Measurements from ENCODE around the gene APP.

APP gene

GRCh38 chr21:26005464-26005863 lies 165.1 kb downstream of the APP start:
- TF ChIP-seq POLR2A (IDR thresholded peaks at IDR 0.05; ENCODE audit: low read depth, low read length) (no peak), TAF1 (IDR thresholded peaks at IDR 0.05; ENCODE audit: borderline replicate concordance, low read depth, low read length) (no peak), POLR2AphosphoS5 (IDR thresholded peaks at IDR 0.05; ENCODE audit: low read depth, low read length) (no peak)
- FAIRE-seq (no peak), DNase-seq (ENCODE audit: insufficient read length) (no peak)

- DNase-seq (ENCODE audit: insufficient read length) (no peak), FAIRE-seq (no peak)
- no peak for TF ChIP-seq POLR2AphosphoS5 (IDR thresholded peaks at IDR 0.05; ENCODE audit: low read depth, low read length)
- TF ChIP-seq POLR2A (IDR thresholded peaks at IDR 0.05; ENCODE audit: low read depth, low read length): no peak
- no peak for TF ChIP-seq TAF1 (IDR thresholded peaks at IDR 0.05; ENCODE audit: borderline replicate concordance, low read depth, low read length)
Observed at GRCh38 chr21:26003404-26003803, 167.2 kb downstream of the APP start.

- TF ChIP-seq POLR2AphosphoS5 (IDR thresholded peaks at IDR 0.05; ENCODE audit: low read depth, low read length) (no peak), TAF1 (IDR thresholded peaks at IDR 0.05; ENCODE audit: borderline replicate concordance, low read depth, low read length) (no peak), POLR2A (IDR thresholded peaks at IDR 0.05; ENCODE audit: low read depth, low read length) (no peak)
- FAIRE-seq (no peak), DNase-seq (ENCODE audit: insufficient read length) (no peak)
Observed at GRCh38 chr21:26001356-26001755, 169.2 kb downstream of the APP start.

- FAIRE-seq: no peak
- no peak for TF ChIP-seq POLR2AphosphoS5 (IDR thresholded peaks at IDR 0.05; ENCODE audit: low read depth, low read length)
- no peak for TF ChIP-seq TAF1 (IDR thresholded peaks at IDR 0.05; ENCODE audit: borderline replicate concordance, low read depth, low read length)
- TF ChIP-seq POLR2A (IDR thresholded peaks at IDR 0.05; ENCODE audit: low read depth, low read length): no peak
Observed at GRCh38 chr21:25999921-26000582, 170.5 kb downstream of the APP start.

GRCh38 chr21:25997788-25998611 lies 172.6 kb downstream of the APP start:
- FAIRE-seq: no peak
- no peak for TF ChIP-seq POLR2AphosphoS5 (IDR thresholded peaks at IDR 0.05; ENCODE audit: low read depth, low read length)
- TF ChIP-seq TAF1 (IDR thresholded peaks at IDR 0.05; ENCODE audit: borderline replicate concordance, low read depth, low read length): no peak
- TF ChIP-seq POLR2A (IDR thresholded peaks at IDR 0.05; ENCODE audit: low read depth, low read length): no peak
- no peak for DNase-seq (ENCODE audit: insufficient read length)

More at GRCh38 chr21:25999921-26000582, 170.5 kb downstream of the APP start:
- no peak for DNase-seq (ENCODE audit: insufficient read length)

- FAIRE-seq (no peak), DNase-seq (ENCODE audit: insufficient read length) (no peak)
- TF ChIP-seq POLR2AphosphoS5 (IDR thresholded peaks at IDR 0.05; ENCODE audit: low read depth, low read length) (no peak), TAF1 (IDR thresholded peaks at IDR 0.05; ENCODE audit: borderline replicate concordance, low read depth, low read length) (no peak), POLR2A (IDR thresholded peaks at IDR 0.05; ENCODE audit: low read depth, low read length) (no peak)
Observed at GRCh38 chr21:25995278-25995677, 175.3 kb downstream of the APP start.

- no peak for DNase-seq (ENCODE audit: insufficient read length)
- TF ChIP-seq TAF1 (IDR thresholded peaks at IDR 0.05; ENCODE audit: borderline replicate concordance, low read depth, low read length) (no peak), POLR2A (IDR thresholded peaks at IDR 0.05; ENCODE audit: low read depth, low read length) (no peak), POLR2AphosphoS5 (IDR thresholded peaks at IDR 0.05; ENCODE audit: low read depth, low read length) (no peak)
- FAIRE-seq: no peak
Observed at GRCh38 chr21:25994758-25995163, 175.8 kb downstream of the APP start.

GRCh38 chr21:25988738-25989137 lies 181.8 kb downstream of the APP start:
- DNase-seq (ENCODE audit: insufficient read length) (no peak), FAIRE-seq (no peak)
- TF ChIP-seq TAF1 (IDR thresholded peaks at IDR 0.05; ENCODE audit: borderline replicate concordance, low read depth, low read length): no peak
- no peak for TF ChIP-seq POLR2AphosphoS5 (IDR thresholded peaks at IDR 0.05; ENCODE audit: low read depth, low read length)
- TF ChIP-seq POLR2A (IDR thresholded peaks at IDR 0.05; ENCODE audit: low read depth, low read length): no peak

GRCh38 chr21:25987531-25987930 lies 183.0 kb downstream of the APP start:
- FAIRE-seq: no peak
- TF ChIP-seq POLR2AphosphoS5 (IDR thresholded peaks at IDR 0.05; ENCODE audit: low read depth, low read length): no peak
- TF ChIP-seq TAF1 (IDR thresholded peaks at IDR 0.05; ENCODE audit: borderline replicate concordance, low read depth, low read length): no peak
- no peak for TF ChIP-seq POLR2A (IDR thresholded peaks at IDR 0.05; ENCODE audit: low read depth, low read length)
- no peak for DNase-seq (ENCODE audit: insufficient read length)

- FAIRE-seq (no peak), DNase-seq (ENCODE audit: insufficient read length) (no peak)
- TF ChIP-seq TAF1 (IDR thresholded peaks at IDR 0.05; ENCODE audit: borderline replicate concordance, low read depth, low read length) (no peak), POLR2A (IDR thresholded peaks at IDR 0.05; ENCODE audit: low read depth, low read length) (no peak), POLR2AphosphoS5 (IDR thresholded peaks at IDR 0.05; ENCODE audit: low read depth, low read length) (no peak)
Observed at GRCh38 chr21:25986928-25987327, 183.6 kb downstream of the APP start.

GRCh38 chr21:25985990-25986389 lies 184.6 kb downstream of the APP start:
- TF ChIP-seq POLR2AphosphoS5 (IDR thresholded peaks at IDR 0.05; ENCODE audit: low read depth, low read length): no peak
- TF ChIP-seq POLR2A (IDR thresholded peaks at IDR 0.05; ENCODE audit: low read depth, low read length): no peak
- DNase-seq (ENCODE audit: insufficient read length): no peak
- FAIRE-seq: no peak

GRCh38 chr21:25984538-25984937 lies 186.0 kb downstream of the APP start:
- no peak for DNase-seq (ENCODE audit: insufficient read length)
- FAIRE-seq: no peak
- no peak for TF ChIP-seq POLR2AphosphoS5 (IDR thresholded peaks at IDR 0.05; ENCODE audit: low read depth, low read length)
- no peak for TF ChIP-seq POLR2A (IDR thresholded peaks at IDR 0.05; ENCODE audit: low read depth, low read length)
- TF ChIP-seq TAF1 (IDR thresholded peaks at IDR 0.05; ENCODE audit: borderline replicate concordance, low read depth, low read length): no peak
